ENCODE measurements around the gene GIT2.

The GIT2 gene

GRCh38 chr12:110035534-110036104 is 39.5 kb upstream of the GIT2 start:
- H2AK5ac ChIP-seq (ENCODE audit: low read length) = no peak overlapping the region
- H3K9ac ChIP-seq (ENCODE audit: low read length) = no peak overlapping the region
- H3K27ac ChIP-seq (ENCODE audit: low read depth, low read length) = no peak overlapping the region
- H3K4me1 ChIP-seq (ENCODE audit: control insufficient read depth, low read depth, low read length) = no peaks in the 10 kb centered on the region
- no peak overlapping the region for H3K56ac ChIP-seq (ENCODE audit: low read length)
- no peaks in the 10 kb centered on the region for H3K79me2 ChIP-seq (ENCODE audit: control insufficient read depth, insufficient read depth, low read length)
- no CpG with 5 or more reads among the region's 7 CpGs for whole genome bisulfite sequencing (ENCODE audit: extremely low coverage, insufficient coverage, low lambda C conversion rate)
- H4K5ac ChIP-seq (ENCODE audit: low read length) = no peak overlapping the region
- DNase-seq = no peak
- H3K4me3 ChIP-seq (ENCODE audit: low read length) = no peak overlapping the region
- peaks cover 4% of the 10 kb centered on the region for H3K36me3 ChIP-seq (ENCODE audit: control insufficient read depth, insufficient read depth, low read length)
- no peak overlapping the region for H3K4ac ChIP-seq (ENCODE audit: low read depth, low read length)
- no peaks in the 10 kb centered on the region for H3K79me1 ChIP-seq (ENCODE audit: low read length)
- no peak overlapping the region for H3K18ac ChIP-seq (ENCODE audit: low read length)
- no peak overlapping the region for H3K23ac ChIP-seq (ENCODE audit: low read length)
- no peak overlapping the region for H4K8ac ChIP-seq (ENCODE audit: low read depth, low read length)
- no peak overlapping the region for H2BK15ac ChIP-seq (replicated peaks; ENCODE audit: low read depth)
- H2BK5ac ChIP-seq (ENCODE audit: low read length) = no peak overlapping the region
- H3K27me3 ChIP-seq (ENCODE audit: insufficient read depth, low read length, poor library complexity) = no peaks in the 10 kb centered on the region
- H2BK120ac ChIP-seq (ENCODE audit: low read depth, low read length) = no peak overlapping the region
- no peak overlapping the region for H3K4me2 ChIP-seq (ENCODE audit: low read length)

- Histone ChIP-seq H3K18ac (ENCODE audit: low read length) (no peak overlapping the region), H3K4ac (ENCODE audit: low read depth, low read length) (no peak overlapping the region), H4K8ac (ENCODE audit: low read depth, low read length) (no peak overlapping the region), H3K27me3 (ENCODE audit: insufficient read depth, low read length, poor library complexity) (no peaks in the 10 kb centered on the region), H3K36me3 (ENCODE audit: control insufficient read depth, insufficient read depth, low read length) (peaks cover 4% of the 10 kb centered on the region), H2BK5ac (ENCODE audit: low read length) (no peak overlapping the region), H3K4me1 (ENCODE audit: control insufficient read depth, low read depth, low read length) (no peaks in the 10 kb centered on the region), H3K27ac (ENCODE audit: low read depth, low read length) (no peak overlapping the region), H3K4me2 (ENCODE audit: low read length) (no peak overlapping the region), H4K5ac (ENCODE audit: low read length) (no peak overlapping the region), H3K4me3 (ENCODE audit: low read length) (no peak overlapping the region), H3K9ac (ENCODE audit: low read length) (no peak overlapping the region), H3K56ac (ENCODE audit: low read length) (no peak overlapping the region), H2AK5ac (ENCODE audit: low read length) (no peak overlapping the region), H2BK120ac (ENCODE audit: low read depth, low read length) (no peak overlapping the region), H3K79me2 (ENCODE audit: control insufficient read depth, insufficient read depth, low read length) (no peaks in the 10 kb centered on the region), H3K23ac (ENCODE audit: low read length) (no peak overlapping the region), H3K79me1 (ENCODE audit: low read length) (no peaks in the 10 kb centered on the region), H2BK15ac (replicated peaks; ENCODE audit: low read depth) (no peak overlapping the region)
- no peak for DNase-seq
- no CpG with 5 or more reads among the region's 3 CpGs for WGBS (ENCODE audit: extremely low coverage, insufficient coverage, low lambda C conversion rate)
These were observed 37.7 kb upstream of the GIT2 start for GRCh38 chr12:110033888-110034287.

GRCh38 chr12:110029290-110029815 is 33.2 kb upstream of the GIT2 start:
- no peaks in the 10 kb centered on the region for H3K4me1 ChIP-seq (ENCODE audit: control insufficient read depth, low read depth, low read length)
- no peak overlapping the region for H3K18ac ChIP-seq (ENCODE audit: low read length)
- DNase-seq = no peak
- H3K4ac ChIP-seq (ENCODE audit: low read depth, low read length) = no peak overlapping the region
- H4K5ac ChIP-seq (ENCODE audit: low read length) = no peak overlapping the region
- no peak overlapping the region for H3K27ac ChIP-seq (ENCODE audit: low read depth, low read length)
- H4K8ac ChIP-seq (ENCODE audit: low read depth, low read length) = no peak overlapping the region
- no peak overlapping the region for H3K4me2 ChIP-seq (ENCODE audit: low read length)
- no peak overlapping the region for H3K23ac ChIP-seq (ENCODE audit: low read length)
- no peaks in the 10 kb centered on the region for H3K79me2 ChIP-seq (ENCODE audit: control insufficient read depth, insufficient read depth, low read length)
- no peak overlapping the region for H2BK120ac ChIP-seq (ENCODE audit: low read depth, low read length)
- no peaks in the 10 kb centered on the region for H3K27me3 ChIP-seq (ENCODE audit: insufficient read depth, low read length, poor library complexity)
- H3K56ac ChIP-seq (ENCODE audit: low read length) = no peak overlapping the region
- H3K9ac ChIP-seq (ENCODE audit: low read length) = no peak overlapping the region
- H2BK5ac ChIP-seq (ENCODE audit: low read length) = no peak overlapping the region
- no peak overlapping the region for H2BK15ac ChIP-seq (replicated peaks; ENCODE audit: low read depth)
- H2AK5ac ChIP-seq (ENCODE audit: low read length) = no peak overlapping the region
- WGBS (ENCODE audit: extremely low coverage, insufficient coverage, low lambda C conversion rate) = no CpG with 5 or more reads among the region's 2 CpGs
- H3K36me3 ChIP-seq (ENCODE audit: control insufficient read depth, insufficient read depth, low read length) = no peaks in the 10 kb centered on the region
- no peaks in the 10 kb centered on the region for H3K79me1 ChIP-seq (ENCODE audit: low read length)
- no peak overlapping the region for H3K4me3 ChIP-seq (ENCODE audit: low read length)

GRCh38 chr12:110028323-110028722 is 32.2 kb upstream of the GIT2 start:
- Histone ChIP-seq H2BK5ac (ENCODE audit: low read length) (no peak overlapping the region), H3K36me3 (ENCODE audit: control insufficient read depth, insufficient read depth, low read length) (peaks cover 1% of the 10 kb centered on the region), H4K8ac (ENCODE audit: low read depth, low read length) (no peak overlapping the region), H3K9ac (ENCODE audit: low read length) (no peak overlapping the region), H2AK5ac (ENCODE audit: low read length) (no peak overlapping the region), H3K4me3 (ENCODE audit: low read length) (no peak overlapping the region), H3K27me3 (ENCODE audit: insufficient read depth, low read length, poor library complexity) (no peaks in the 10 kb centered on the region), H3K79me2 (ENCODE audit: control insufficient read depth, insufficient read depth, low read length) (no peaks in the 10 kb centered on the region), H3K56ac (ENCODE audit: low read length) (no peak overlapping the region), H2BK120ac (ENCODE audit: low read depth, low read length) (no peak overlapping the region), H4K5ac (ENCODE audit: low read length) (no peak overlapping the region), H3K79me1 (ENCODE audit: low read length) (no peaks in the 10 kb centered on the region), H3K27ac (ENCODE audit: low read depth, low read length) (no peak overlapping the region), H3K23ac (ENCODE audit: low read length) (no peak overlapping the region), H2BK15ac (replicated peaks; ENCODE audit: low read depth) (no peak overlapping the region), H3K4me2 (ENCODE audit: low read length) (no peak overlapping the region), H3K18ac (ENCODE audit: low read length) (no peak overlapping the region), H3K4ac (ENCODE audit: low read depth, low read length) (no peak overlapping the region), H3K4me1 (ENCODE audit: control insufficient read depth, low read depth, low read length) (no peaks in the 10 kb centered on the region)
- no CpG with 5 or more reads among the region's 6 CpGs for WGBS (ENCODE audit: extremely low coverage, insufficient coverage, low lambda C conversion rate)
- DNase-seq = peak; percentile 46

GRCh38 chr12:110024051-110024450 is 27.9 kb upstream of the GIT2 start:
- H3K79me2 ChIP-seq (ENCODE audit: control insufficient read depth, insufficient read depth, low read length) = no peaks in the 10 kb centered on the region
- H3K4me2 ChIP-seq (ENCODE audit: low read length) = no peak overlapping the region
- no peak overlapping the region for H3K4ac ChIP-seq (ENCODE audit: low read depth, low read length)
- WGBS (ENCODE audit: extremely low coverage, insufficient coverage, low lambda C conversion rate) = no CpG with 5 or more reads among the region's 2 CpGs
- H4K5ac ChIP-seq (ENCODE audit: low read length) = no peak overlapping the region
- no peaks in the 10 kb centered on the region for H3K4me1 ChIP-seq (ENCODE audit: control insufficient read depth, low read depth, low read length)
- H3K56ac ChIP-seq (ENCODE audit: low read length) = no peak overlapping the region
- no peak for DNase-seq
- H3K27me3 ChIP-seq (ENCODE audit: insufficient read depth, low read length, poor library complexity) = no peaks in the 10 kb centered on the region
- no peak overlapping the region for H3K23ac ChIP-seq (ENCODE audit: low read length)
- no peak overlapping the region for H3K4me3 ChIP-seq (ENCODE audit: low read length)
- no peak overlapping the region for H3K9ac ChIP-seq (ENCODE audit: low read length)
- no peak overlapping the region for H4K8ac ChIP-seq (ENCODE audit: low read depth, low read length)
- H3K27ac ChIP-seq (ENCODE audit: low read depth, low read length) = no peak overlapping the region
- H2BK5ac ChIP-seq (ENCODE audit: low read length) = no peak overlapping the region
- H2AK5ac ChIP-seq (ENCODE audit: low read length) = no peak overlapping the region
- H3K36me3 ChIP-seq (ENCODE audit: control insufficient read depth, insufficient read depth, low read length) = peaks cover 1% of the 10 kb centered on the region
- no peak overlapping the region for H2BK120ac ChIP-seq (ENCODE audit: low read depth, low read length)
- H2BK15ac ChIP-seq (replicated peaks; ENCODE audit: low read depth) = no peak overlapping the region
- no peak overlapping the region for H3K18ac ChIP-seq (ENCODE audit: low read length)
- H3K79me1 ChIP-seq (ENCODE audit: low read length) = no peaks in the 10 kb centered on the region

Data from mesendoderm (in vitro differentiated cells).